B cell (primary cell): ENCODE measurements around the gene MPP1. TPM values are rescaled to one million over a fixed set of nuclear protein-coding genes. Genes with fewer than 3 reads are reported as not detected.
"Not testable (repeated sequence)": the region's sequence is repeated elsewhere in the genome, so short reads cannot be mapped to it uniquely, and the experiment has no call there.

Experiments used
- ATAC-seq: fragments of 200-7000 bp; cut with Tn5 transposase; one replicate; pipeline ENCODE4 v1.10.0; 2021; ENCODE audit warnings: low read depth, mild to moderate bottlenecking, moderate number of reproducible peaks, moderate library complexity
- CTCF ChIA-PET: fragments of 350-600 bp; sonication (Branson Sonifier 250); formaldehyde crosslinking; loops from one replicate; lab custom pipeline; 2021; ENCODE audit warnings: antibody characterized with exemption, inconsistent platforms; lab: Charles Lee
- POLR2A ChIA-PET: fragments of 350-600 bp; sonication (Branson Sonifier 250); formaldehyde crosslinking; loops from one replicate; lab custom pipeline; 2021; ENCODE audit warnings: antibody characterized with exemption; lab: Charles Lee
- DNase-seq: peaks from one replicate; pipeline ENCODE4 v3.0.0; 2013
- H2AFZ ChIP-seq: 2 replicates; pipeline ENCODE4 v1.6.1; 2012; ENCODE audit warnings: mild to moderate bottlenecking, low read depth, low read length; ENCODE audit not compliant: insufficient read depth, poor library complexity, severe bottlenecking
- H3K27ac ChIP-seq, 2 donors: 1 replicate in 1 of 2; 2 replicates in 1 of 2; pipeline ENCODE4 v1.5.1; 2012 to 2013; ENCODE audit warnings: low read length in 2 of 2, mild to moderate bottlenecking in 2 of 2, moderate library complexity in 1 of 2
- H3K27me3 ChIP-seq, 4 experiments: fragments of 200-600 bp in 1 of 4; sonication (generic) in 1 of 4; replicated peaks in 1 of 4; 1 replicate in 2 of 4; 2 replicates in 2 of 4; pipeline versions ENCODE4 v1.6.1 to v1.7.0; 2013 to 2016; ENCODE audit warnings: low read length in 3 of 4, mild to moderate bottlenecking in 2 of 4, mixed read lengths in 1 of 4, moderate library complexity in 1 of 4; ENCODE audit not compliant: insufficient read depth in 4 of 4, control insufficient read depth in 3 of 4; ENCODE audit errors: control extremely low read depth in 1 of 4
- H3K36me3 ChIP-seq, 2 experiments: replicated peaks in 1 of 2; 1 replicate in 1 of 2; 2 replicates in 1 of 2; pipeline versions ENCODE4 v1.6.1 to v1.7.1; 2013; ENCODE audit warnings: low read length in 1 of 2; ENCODE audit not compliant: insufficient read depth in 2 of 2, control insufficient read depth in 1 of 2; ENCODE audit errors: control extremely low read depth in 1 of 2, extremely low read depth in 1 of 2
- H3K4me1 ChIP-seq, 2 donors: fragments of 200-600 bp in 1 of 2; sonication (generic) in 1 of 2; 1 replicate in 1 of 2; 2 replicates in 1 of 2; pipeline versions ENCODE4 v1.5.1 to v1.6.1; 2013 to 2017; ENCODE audit warnings: low read length in 2 of 2; ENCODE audit not compliant: control insufficient read depth in 2 of 2, insufficient read depth in 2 of 2
- H3K4me2 ChIP-seq: replicated peaks from 2 replicates; pipeline ENCODE3; 2012; ENCODE audit warnings: mild to moderate bottlenecking, low read depth, low read length; ENCODE audit not compliant: poor library complexity, severe bottlenecking
- H3K4me3 ChIP-seq, 5 experiments: fragments of 200-600 bp in 1 of 5; sonication (generic) in 1 of 5; 1 replicate in 3 of 5; 2 replicates in 2 of 5; pipeline versions ENCODE4 v1.5.1 to v1.7.0; 2011 to 2016; ENCODE audit warnings: low read length in 4 of 5, mild to moderate bottlenecking in 4 of 5, low read depth in 2 of 5, control low read depth in 1 of 5, moderate library complexity in 1 of 5; ENCODE audit not compliant: insufficient read depth in 1 of 5; ENCODE audit errors: control extremely low read depth in 1 of 5, extremely low read depth in 1 of 5
- H3K79me2 ChIP-seq: fragments of 200-600 bp; sonication (generic); one replicate; pipeline ENCODE4 v1.6.0; 2016; ENCODE audit warnings: low read length; ENCODE audit not compliant: control insufficient read depth, insufficient read depth
- H3K9ac ChIP-seq: fragments of 200-600 bp; sonication (generic); 2 replicates; pipeline ENCODE4 v1.6.1; 2017; ENCODE audit warnings: mild to moderate bottlenecking, low read length, moderate library complexity
- H3K9me3 ChIP-seq, 3 donors: one replicate each; pipeline versions ENCODE4 v1.6.1 to v1.7.1; 2013; ENCODE audit warnings: low read length in 2 of 3; ENCODE audit not compliant: control insufficient read depth in 2 of 3, insufficient read depth in 1 of 3; ENCODE audit errors: control extremely low read depth in 1 of 3
- H4K20me1 ChIP-seq: 2 replicates; pipeline ENCODE4 v1.6.0; 2012; ENCODE audit warnings: mild to moderate bottlenecking, low read length; ENCODE audit not compliant: insufficient read depth, control insufficient read depth, poor library complexity, severe bottlenecking
- H3K27ac Mint-ChIP-seq: one replicate; pipeline ENCODE4 v1.8.0; 2021; ENCODE audit warnings: mixed read lengths
- H3K27me3 Mint-ChIP-seq: one replicate; pipeline ENCODE4 v1.8.0; 2021; ENCODE audit warnings: mixed read lengths
- H3K4me1 Mint-ChIP-seq: one replicate; pipeline ENCODE4 v1.8.0; 2021; ENCODE audit warnings: mixed read lengths
- H3K4me3 Mint-ChIP-seq: one replicate; pipeline ENCODE4 v1.8.0; 2021; ENCODE audit warnings: mixed read lengths
- H3K9me3 Mint-ChIP-seq: one replicate; pipeline ENCODE4 v1.8.0; 2022; ENCODE audit warnings: mixed read lengths; ENCODE audit not compliant: insufficient read depth
- EZH2 ChIP-seq: IDR thresholded peaks from 2 replicates; pipeline ENCODE4 v1.6.1; 2012; ENCODE audit warnings: borderline replicate concordance, low read depth, mild to moderate bottlenecking, moderate library complexity, low read length; ENCODE audit not compliant: insufficient read depth, poor library complexity, severe bottlenecking
- WGBS: methylation state at CpG from one replicate; pipeline ENCODE4 v1.1.5; 2013; ENCODE audit warnings: missing lambda C conversion rate; ENCODE audit not compliant: insufficient coverage; 5-methylcytosine and 5-hydroxymethylcytosine counted together
- intact Hi-C: fragments of 100-400 bp; cut with micrococcal nuclease; formaldehyde crosslinking; loops from one replicate; pipeline ENCODE4 v1.10.0; 2022
- polyA plus RNA-seq: library from polyadenylated mRNA; depleted of rRNA; stranded (reverse); fragments of >200 nt; gene quantifications from 2 replicates; pipeline ENCODE4 v1.2.3, GENCODE V29; 2012
- total RNA-seq, 2 donors: library from RNA; stranded (reverse); fragments of 120-200 nt in 1 of 2; gene quantifications; 1 replicate in 1 of 2; 2 replicates in 1 of 2; pipeline versions ENCODE4 v1.2.3 to v1.2.4, GENCODE V29; 2013 to 2022
- TF ChIP-seq, protein P1 (sequence below): fragments of 200-600 bp; IDR thresholded peaks from one replicate; pipeline ENCODE4 v1.8.0; 2022; ENCODE audit warnings: antibody characterized with exemption, mild to moderate bottlenecking

MPP1 gene
- total and polyA plus RNA-seq, 2 donors (not counting 1 experiment from before 2014, with no cell fraction given): 5.0 to 7.7 TPM

- ATAC-seq (peak; percentile 50), DNase-seq (no peak)
- Histone ChIP-seq H3K27ac (peak overlapping the region; percentile 5 to 54), H3K4me3 (no peak overlapping the region), H3K27me3 (no peaks in the 10 kb centered on the region), H3K4me2 (peak overlapping the region; percentile 47), H2AFZ (no peak overlapping the region), H3K36me3 (no peaks in the 10 kb centered on the region), H3K79me2 (no peaks in the 10 kb centered on the region), H3K4me1 (peaks cover 9 to 16% of the 10 kb centered on the region in 2 donors), H3K9me3 (no peaks in the 10 kb centered on the region), H4K20me1 (no peaks in the 10 kb centered on the region), H3K9ac (no peak overlapping the region)
- POLR2A ChIA-PET: interaction anchor here (0.6 kb wide), 1 partner anchor 396 kb away, joined by 4 read pairs; no protein-coding TSS in a partner anchor
- peak overlapping the region; percentile 78 for H3K4me3 Mint-ChIP-seq
- H3K27ac Mint-ChIP-seq: peak overlapping the region; percentile 90
- H3K4me1 Mint-ChIP-seq: peaks cover 19% of the 10 kb centered on the region
- intact Hi-C loops: no loop called here
- H3K27me3 Mint-ChIP-seq: no peaks in the 10 kb centered on the region
- WGBS: no CpG with 5 or more reads among the region's 11 CpGs
- CTCF ChIA-PET: interaction anchor here (1.0 to 2.1 kb wide), 4 partner anchors 8 to 21 kb away, joined by 4 to 7 read pairs (median 4); partner anchors contain the start of gene MPP1
- H3K9me3 Mint-ChIP-seq: no peaks in the 10 kb centered on the region
- TF ChIP-seq, protein P1, sequence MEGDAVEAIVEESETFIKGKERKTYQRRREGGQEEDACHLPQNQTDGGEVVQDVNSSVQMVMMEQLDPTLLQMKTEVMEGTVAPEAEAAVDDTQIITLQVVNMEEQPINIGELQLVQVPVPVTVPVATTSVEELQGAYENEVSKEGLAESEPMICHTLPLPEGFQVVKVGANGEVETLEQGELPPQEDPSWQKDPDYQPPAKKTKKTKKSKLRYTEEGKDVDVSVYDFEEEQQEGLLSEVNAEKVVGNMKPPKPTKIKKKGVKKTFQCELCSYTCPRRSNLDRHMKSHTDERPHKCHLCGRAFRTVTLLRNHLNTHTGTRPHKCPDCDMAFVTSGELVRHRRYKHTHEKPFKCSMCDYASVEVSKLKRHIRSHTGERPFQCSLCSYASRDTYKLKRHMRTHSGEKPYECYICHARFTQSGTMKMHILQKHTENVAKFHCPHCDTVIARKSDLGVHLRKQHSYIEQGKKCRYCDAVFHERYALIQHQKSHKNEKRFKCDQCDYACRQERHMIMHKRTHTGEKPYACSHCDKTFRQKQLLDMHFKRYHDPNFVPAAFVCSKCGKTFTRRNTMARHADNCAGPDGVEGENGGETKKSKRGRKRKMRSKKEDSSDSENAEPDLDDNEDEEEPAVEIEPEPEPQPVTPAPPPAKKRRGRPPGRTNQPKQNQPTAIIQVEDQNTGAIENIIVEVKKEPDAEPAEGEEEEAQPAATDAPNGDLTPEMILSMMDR: no peak
- no peak for TF ChIP-seq EZH2
Observed at GRCh38 chrX:154818916-154819770, 13.9 kb upstream of the MPP1 start.

DNA sequence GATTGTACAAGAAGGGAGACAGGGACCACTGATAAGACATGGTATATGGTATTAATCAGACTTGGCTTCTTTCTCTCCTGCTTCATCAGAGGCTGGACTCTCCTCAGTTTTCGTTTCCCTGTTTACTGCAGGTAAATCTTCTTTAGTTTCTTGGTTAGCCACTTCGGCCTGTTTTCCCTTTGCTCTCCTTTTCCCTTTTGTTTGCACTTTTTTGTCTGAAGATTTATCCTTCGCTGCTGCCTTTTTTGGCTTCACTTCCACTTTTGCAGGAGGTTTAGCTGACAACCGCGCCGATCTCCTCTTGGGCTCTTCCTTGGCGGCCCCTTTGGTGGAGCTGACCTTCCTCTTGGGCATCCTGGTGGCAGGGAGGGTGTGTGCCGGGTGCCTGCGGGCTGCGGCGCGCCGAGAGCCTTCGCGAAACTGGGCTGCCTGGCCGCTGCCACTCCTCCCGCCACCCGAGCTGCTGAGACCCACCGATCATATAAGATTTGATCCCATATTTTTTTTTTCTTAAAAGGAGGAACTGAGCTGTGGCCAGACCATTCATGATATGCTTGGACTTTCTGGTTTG is 11.8 kb upstream of the MPP1 start:
- H3K4me2 ChIP-seq, ATAC-seq, H2AFZ ChIP-seq, H3K27ac ChIP-seq, H3K27me3 Mint-ChIP-seq, H3K36me3 ChIP-seq, H3K9me3 Mint-ChIP-seq, H3K9ac ChIP-seq, H3K9me3 ChIP-seq, H3K27me3 ChIP-seq, POLR2A ChIA-PET, H4K20me1 ChIP-seq, H3K79me2 ChIP-seq, H3K27ac Mint-ChIP-seq, H3K4me3 Mint-ChIP-seq, intact Hi-C loops, DNase-seq, H3K4me3 ChIP-seq: not testable (repeated sequence)
- CTCF ChIA-PET: interaction anchor here (1.7 kb wide), 1 partner anchor 17 kb away, joined by 4 read pairs; no protein-coding TSS in a partner anchor
- whole genome bisulfite sequencing: 98% methylated on average over 9 of the region's 19 CpGs
- H3K4me1 ChIP-seq: peaks cover 9 to 16% of the 10 kb centered on the region in 2 donors
- peaks cover 17% of the 10 kb centered on the region for H3K4me1 Mint-ChIP-seq

DNA sequence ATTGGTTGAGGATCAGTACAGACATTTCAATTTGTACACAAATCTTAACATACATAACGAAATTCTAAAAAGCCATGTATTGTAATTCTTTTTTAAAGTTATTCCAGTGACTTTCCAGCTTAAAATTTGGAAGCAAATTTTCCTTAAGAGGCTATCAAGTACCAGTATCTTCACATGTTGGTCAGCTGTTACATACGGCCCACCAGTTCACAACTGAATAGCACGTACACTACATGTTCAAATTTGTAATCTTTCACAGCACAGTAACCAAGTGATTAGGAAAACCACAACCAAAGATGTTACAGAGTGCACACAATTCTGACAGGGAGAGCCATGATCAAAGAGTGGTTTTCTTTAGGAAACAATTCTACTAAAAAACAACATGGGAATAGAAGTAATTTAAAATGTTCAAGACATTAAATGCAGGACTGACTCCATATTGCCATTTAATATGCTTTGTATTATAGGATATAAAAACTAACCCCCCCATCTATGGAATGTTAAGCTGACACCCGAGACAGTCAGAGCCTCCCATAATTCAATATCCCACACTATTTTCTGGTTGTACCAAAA is 11.1 kb upstream of the MPP1 start:
- peaks cover 9 to 16% of the 10 kb centered on the region in 2 donors for H3K4me1 ChIP-seq
- H4K20me1 ChIP-seq, H3K27ac ChIP-seq, H3K9me3 ChIP-seq, intact Hi-C loops, H3K4me2 ChIP-seq, CTCF ChIA-PET, H3K4me3 Mint-ChIP-seq, H2AFZ ChIP-seq, POLR2A ChIA-PET, H3K4me3 ChIP-seq, H3K27me3 Mint-ChIP-seq, H3K9ac ChIP-seq, DNase-seq, H3K36me3 ChIP-seq, H3K79me2 ChIP-seq, H3K9me3 Mint-ChIP-seq, H3K27ac Mint-ChIP-seq, H3K27me3 ChIP-seq, ATAC-seq: not testable (repeated sequence)
- WGBS: no CpG with 5 or more reads among the region's 4 CpGs
- H3K4me1 Mint-ChIP-seq: peaks cover 16% of the 10 kb centered on the region
